ENCODE results near the gene TNIK. TPM values are rescaled to one million over a fixed set of nuclear protein-coding genes. Genes with fewer than 3 reads are reported as not detected.

The TNIK gene
- total RNA-seq, 4 donors from 2014 or later = 30.3 to 39.0 (median 36.8) TPM

DNA sequence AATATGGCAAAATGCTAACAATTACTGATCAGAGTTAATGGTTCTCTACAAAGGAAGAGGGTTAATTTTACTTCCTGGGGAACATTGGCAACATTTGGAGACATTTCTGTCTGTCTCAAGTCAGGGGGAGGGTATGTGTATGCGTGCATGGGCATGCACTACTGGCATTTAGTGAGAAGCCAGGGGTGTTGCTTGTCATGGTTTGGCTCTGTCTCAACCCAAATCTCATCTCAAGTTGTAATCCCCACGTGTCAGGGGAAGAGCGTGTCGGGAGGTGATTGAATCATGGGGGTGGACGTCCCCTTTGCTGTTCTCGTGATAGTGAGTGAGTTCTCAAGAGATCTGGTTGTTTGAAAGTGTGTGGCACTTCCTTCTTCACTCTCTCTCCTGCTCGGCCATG lies 28.3 kb upstream of the TNIK start:
- 96% methylated on average over 4 of the region's 7 CpGs for WGBS
- no peak for DNase-seq (ENCODE audit: extremely low spot score)
- Histone ChIP-seq H3K27ac (replicated peaks in 1 of 4) (no peak overlapping the region), H3K27me3 (no peaks in the 10 kb centered on the region), H3K9me3 (no peaks in the 10 kb centered on the region), H3K36me3 (no peaks in the 10 kb centered on the region), H3K4me1 (no peaks in the 10 kb centered on the region), H3K4me3 (no peak overlapping the region)
- intact Hi-C loops (cut with DNase I) = no loop called here
- TF ChIP-seq CTCF (IDR thresholded peaks at IDR 0.05) = no peak

- no peaks in the 10 kb centered on the region for H3K9me3 ChIP-seq
- WGBS = 78% methylated on average over 4 of the region's 4 CpGs
- intact Hi-C loops (cut with DNase I) = no loop called here
- H3K27me3 ChIP-seq = no peaks in the 10 kb centered on the region
- TF ChIP-seq POLR2AphosphoS5 (IDR thresholded peaks at IDR 0.05) (no peak), POLR2A (IDR thresholded peaks at IDR 0.05; ENCODE audit: low read depth) (no peak), EP300 (IDR thresholded peaks at IDR 0.05) (no peak), CTCF (IDR thresholded peaks at IDR 0.05) (no peak)
- H3K4me1 ChIP-seq = no peaks in the 10 kb centered on the region
- no peak overlapping the region for H3K4me3 ChIP-seq
- H3K36me3 ChIP-seq = no peaks in the 10 kb centered on the region
- H3K27ac ChIP-seq (replicated peaks in 1 of 4) = no peak overlapping the region
- DNase-seq (ENCODE audit: extremely low spot score) = no peak
Observed at GRCh38 chr3:171487382-171487781, 27.2 kb upstream of the TNIK start.

DNA sequence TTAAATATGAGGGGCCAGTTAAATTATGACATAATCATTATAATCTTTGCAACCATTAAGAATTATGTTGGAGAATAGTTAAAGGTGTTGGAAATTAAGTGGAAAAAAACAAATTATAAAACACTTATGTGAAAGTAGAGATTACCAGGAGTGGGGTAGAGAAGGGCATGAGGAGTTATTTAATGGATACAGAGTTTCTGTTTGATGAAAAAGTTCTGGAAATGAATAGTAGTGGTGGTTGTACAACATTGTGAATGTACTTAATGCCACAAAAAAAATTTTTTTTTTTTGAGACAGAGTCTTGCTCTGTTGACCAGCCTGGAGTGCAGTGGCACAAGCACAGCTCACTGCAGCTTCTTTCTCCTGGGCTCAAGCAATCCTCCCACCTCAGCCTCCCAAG lies 25.1 kb upstream of the TNIK start:
- DNase-seq (ENCODE audit: extremely low spot score) = no peak
- intact Hi-C loops (cut with DNase I) = no loop called here
- Histone ChIP-seq H3K4me3 (no peak overlapping the region), H3K9me3 (no peaks in the 10 kb centered on the region), H3K36me3 (no peaks in the 10 kb centered on the region), H3K4me1 (no peaks in the 10 kb centered on the region), H3K27ac (replicated peaks in 1 of 4) (no peak overlapping the region), H3K27me3 (no peaks in the 10 kb centered on the region)
- TF ChIP-seq POLR2AphosphoS5 (IDR thresholded peaks at IDR 0.05) (no peak), CTCF (IDR thresholded peaks at IDR 0.05) (no peak), EP300 (IDR thresholded peaks at IDR 0.05) (no peak), POLR2A (IDR thresholded peaks at IDR 0.05; ENCODE audit: low read depth) (no peak)

DNA sequence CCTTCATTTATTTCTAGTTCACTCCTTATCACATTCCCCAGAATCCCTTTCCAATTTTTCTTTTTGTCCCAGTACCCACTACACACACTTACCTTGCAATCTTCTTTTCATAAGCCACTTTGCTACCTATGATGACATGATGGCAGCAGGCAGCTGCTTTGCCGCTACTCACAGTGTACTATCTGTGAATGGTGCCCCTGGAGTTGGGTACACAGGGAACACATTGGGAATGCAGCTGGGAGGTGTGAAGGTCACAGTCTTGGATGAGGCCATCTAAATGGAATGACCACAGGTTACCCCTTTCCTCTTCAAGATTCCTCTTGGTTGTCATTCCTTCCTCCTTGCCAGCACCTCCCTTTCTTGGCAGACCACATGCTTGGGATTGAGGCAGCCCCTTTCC lies 20.8 kb upstream of the TNIK start:
- DNase-seq (ENCODE audit: extremely low spot score) = no peak
- Histone ChIP-seq H3K36me3 (no peaks in the 10 kb centered on the region), H3K9me3 (no peaks in the 10 kb centered on the region), H3K4me3 (no peak overlapping the region), H3K4me1 (no peaks in the 10 kb centered on the region), H3K27ac (replicated peaks in 1 of 4) (no peak overlapping the region), H3K27me3 (no peaks in the 10 kb centered on the region)
- intact Hi-C loops (cut with DNase I) = no loop called here
- no peak for TF ChIP-seq POLR2A (IDR thresholded peaks at IDR 0.05; ENCODE audit: low read depth)
- no peak for TF ChIP-seq POLR2AphosphoS5 (IDR thresholded peaks at IDR 0.05)
- TF ChIP-seq CTCF (IDR thresholded peaks at IDR 0.05) = no peak
- no peak for TF ChIP-seq EP300 (IDR thresholded peaks at IDR 0.05)
- WGBS = 100% methylated on average over 1 of the region's 1 CpG

- no peaks in the 10 kb centered on the region for H3K36me3 ChIP-seq
- TF ChIP-seq EP300 (IDR thresholded peaks at IDR 0.05) (no peak), POLR2AphosphoS5 (IDR thresholded peaks at IDR 0.05) (no peak), CTCF (IDR thresholded peaks at IDR 0.05) (no peak), POLR2A (IDR thresholded peaks at IDR 0.05; ENCODE audit: low read depth) (no peak)
- H3K4me3 ChIP-seq = no peak overlapping the region
- H3K27me3 ChIP-seq = no peaks in the 10 kb centered on the region
- H3K27ac ChIP-seq (replicated peaks in 1 of 4) = no peak overlapping the region
- no peaks in the 10 kb centered on the region for H3K4me1 ChIP-seq
- DNase-seq (ENCODE audit: extremely low spot score) = no peak
- intact Hi-C loops (cut with DNase I) = no loop called here
- no peaks in the 10 kb centered on the region for H3K9me3 ChIP-seq
- 76% methylated on average over 1 of the region's 1 CpG for WGBS
Observed at GRCh38 chr3:171480526-171480925, 20.3 kb upstream of the TNIK start.

All from esophagus muscularis mucosa (tissue), 4 donors.